ENCODE data around the gene DAPK1.

GRCh38 chr9:87497604-87498045 is at the start of gene DAPK1:
- TF ChIP-seq REST (IDR thresholded peaks at IDR 0.05; ENCODE audit: low read depth, low read length) (no peak), JUND (IDR thresholded peaks at IDR 0.05) (no peak), SIN3A (IDR thresholded peaks at IDR 0.05; ENCODE audit: borderline replicate concordance, low read depth, low read length) (no peak), CTCF (IDR thresholded peaks at IDR 0.05) (no peak), TAF1 (IDR thresholded peaks at IDR 0.05; ENCODE audit: borderline replicate concordance, low read depth, low read length) (no peak)

Data from SK-N-SH (cell line).